Urinary bladder (tissue), 4 donors: ENCODE results near the gene PCDH10. TPM values are rescaled to one million over a fixed set of nuclear protein-coding genes. Genes with fewer than 3 reads are reported as not detected.
A peak's percentile ranks its signal among the peaks of the same experiment; 100 is the strongest.

Experiments used
- DNase-seq: peaks from one replicate; pipeline ENCODE4 v3.0.0-alpha.2; 2015; ENCODE audit errors: extremely low spot score
- H3K27ac ChIP-seq: one replicate; pipeline ENCODE4 v1.5.1; 2013; ENCODE audit warnings: low read depth, mild to moderate bottlenecking, moderate library complexity
- H3K36me3 ChIP-seq: one replicate; pipeline ENCODE4 v1.6.1; 2013; ENCODE audit warnings: mild to moderate bottlenecking, moderate library complexity; ENCODE audit not compliant: insufficient read depth
- H3K4me1 ChIP-seq: one replicate; pipeline ENCODE4 v1.6.1; 2013; ENCODE audit warnings: mild to moderate bottlenecking, moderate library complexity; ENCODE audit not compliant: insufficient read depth
- H3K4me3 ChIP-seq: one replicate; pipeline ENCODE4 v1.5.1; 2013; ENCODE audit warnings: low read depth, low read length
- WGBS: extraction: QIAGEN DNeasy Blood & Tissue Kit; methylation state at CpG from one replicate; pipeline ENCODE4 v1.1.7; 2013; 5-methylcytosine and 5-hydroxymethylcytosine counted together
- polyA plus RNA-seq: library from polyadenylated mRNA; stranded (reverse); fragments of 200-250 nt; gene quantifications from one replicate; pipeline ENCODE4 v1.2.3, GENCODE V29; 2013
- total RNA-seq: library from RNA; depleted of rRNA; stranded (reverse); fragments of >200 nt; gene quantifications from one replicate; pipeline ENCODE4 v1.2.3, GENCODE V29; 2014
- donor health status: healthy with polysubstance abuse.
- donor health status: healthy.

PCDH10 gene
- total and polyA plus RNA-seq, 2 donors = 4.0 to 18.5 TPM

DNA sequence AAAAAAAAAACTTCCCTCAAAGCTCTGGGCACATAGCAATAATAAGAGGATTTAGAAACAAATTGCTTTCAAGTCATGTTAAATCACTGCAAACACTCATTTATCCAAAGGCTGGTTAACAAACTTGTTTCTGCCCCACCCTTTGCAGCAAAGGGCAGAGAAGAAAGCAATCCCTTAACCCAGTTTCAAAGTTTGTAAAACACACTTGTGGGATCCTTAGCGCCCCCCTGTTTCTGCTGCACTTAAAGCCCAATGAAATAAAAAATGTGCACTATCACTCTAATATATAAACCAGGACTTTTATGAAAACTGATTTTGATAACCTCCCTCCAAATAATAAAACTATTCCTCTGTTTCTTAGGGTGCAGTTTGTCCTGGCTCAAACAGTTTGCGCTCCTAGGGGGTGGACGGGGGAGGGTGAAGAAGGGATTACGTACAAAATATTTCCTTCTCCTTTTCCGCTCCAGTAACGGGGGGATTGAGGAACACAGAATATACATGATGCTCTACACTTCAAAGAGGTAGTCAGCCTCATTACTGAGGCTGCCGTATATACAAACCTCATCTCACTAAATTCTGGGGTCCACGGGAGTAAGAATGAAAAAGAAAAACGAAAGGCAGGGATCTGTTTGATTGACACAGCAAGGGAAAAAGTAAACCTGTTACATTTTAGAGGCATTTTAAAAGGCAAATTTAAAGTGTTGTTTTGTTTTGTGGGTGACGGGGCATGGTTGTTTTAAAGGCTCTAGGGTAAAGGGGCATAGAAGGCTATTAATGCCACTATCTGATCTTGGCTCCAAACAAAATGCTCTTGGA lies 3.1 kb upstream of the PCDH10 start:
- H3K4me1 ChIP-seq = no peaks in the 10 kb centered on the region
- no peak for DNase-seq
- 3% methylated on average over 10 of the region's 10 CpGs for WGBS

GRCh38 chr4:133146574-133147241 lies 2.4 kb upstream of the PCDH10 start:
- Histone ChIP-seq H3K4me1 (no peaks in the 10 kb centered on the region), H3K4me3 (peak overlapping the region; percentile 4), H3K27ac (no peak overlapping the region), H3K36me3 (no peaks in the 10 kb centered on the region)
- WGBS = under 1% methylated on average over 29 of the region's 29 CpGs
- DNase-seq = peak; percentile 71

More for the DNA sequence above, 3.1 kb upstream of the PCDH10 start:
- Histone ChIP-seq H3K36me3 (no peaks in the 10 kb centered on the region), H3K4me3 (no peak overlapping the region), H3K27ac (no peak overlapping the region)

DNA sequence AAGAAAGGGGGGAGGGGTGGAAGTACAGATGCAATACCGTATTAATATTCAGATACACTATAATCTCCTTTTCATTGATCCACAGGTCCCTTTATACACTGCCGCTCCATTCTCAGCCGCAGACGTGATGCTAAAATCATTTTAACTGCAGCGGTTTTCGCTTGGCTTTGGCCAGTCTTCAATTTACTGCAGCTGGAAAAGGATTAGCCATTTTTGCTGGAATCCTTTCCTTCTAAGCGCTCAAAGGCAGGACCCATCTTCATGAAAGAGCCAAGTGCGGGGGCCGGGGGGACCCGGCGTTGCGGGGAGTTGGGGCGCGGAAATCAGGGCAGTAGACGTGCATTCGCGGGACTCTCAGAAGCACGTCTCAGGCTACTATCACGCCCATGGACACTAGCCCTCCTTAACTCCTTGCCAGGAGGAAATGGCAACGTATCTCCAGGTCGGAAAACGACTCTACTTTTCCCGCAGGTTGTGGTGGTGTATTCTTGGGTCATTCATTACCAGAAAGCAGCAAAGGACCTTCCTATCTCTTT lies 1.7 kb upstream of the PCDH10 start:
- no peaks in the 10 kb centered on the region for H3K4me1 ChIP-seq
- no peak for DNase-seq
- H3K4me3 ChIP-seq = peak overlapping the region; percentile 14
- WGBS = 1% methylated on average over 23 of the region's 23 CpGs
- H3K36me3 ChIP-seq = no peaks in the 10 kb centered on the region
- no peak overlapping the region for H3K27ac ChIP-seq

GRCh38 chr4:133147921-133148689 lies 989 bp upstream of the PCDH10 start:
- DNase-seq = no peak
- WGBS = under 1% methylated on average over 54 of the region's 54 CpGs
- no peaks in the 10 kb centered on the region for H3K4me1 ChIP-seq
- peak overlapping the region; percentile 27 for H3K4me3 ChIP-seq
- H3K27ac ChIP-seq = no peak overlapping the region
- no peaks in the 10 kb centered on the region for H3K36me3 ChIP-seq

- no peak overlapping the region for H3K27ac ChIP-seq
- no peaks in the 10 kb centered on the region for H3K4me1 ChIP-seq
- H3K36me3 ChIP-seq = no peaks in the 10 kb centered on the region
- 2% methylated on average over 8 of the region's 8 CpGs for WGBS
- DNase-seq = no peak
- peak overlapping the region; percentile 27 for H3K4me3 ChIP-seq
Measured at GRCh38 chr4:133149364-133149695, 236 bp downstream of the PCDH10 start.

- WGBS = under 1% methylated on average over 17 of the region's 17 CpGs
- DNase-seq = no peak
- H3K27ac ChIP-seq = no peak overlapping the region
- H3K4me1 ChIP-seq = no peaks in the 10 kb centered on the region
- H3K4me3 ChIP-seq = peak overlapping the region; percentile 27
- H3K36me3 ChIP-seq = no peaks in the 10 kb centered on the region
Measured at GRCh38 chr4:133149932-133150471, 908 bp downstream of the PCDH10 start.

GRCh38 chr4:133150486-133151340 lies 1.6 kb downstream of the PCDH10 start:
- DNase-seq = no peak
- Histone ChIP-seq H3K4me1 (no peaks in the 10 kb centered on the region), H3K36me3 (no peaks in the 10 kb centered on the region), H3K4me3 (peak overlapping the region; percentile 6), H3K27ac (no peak overlapping the region)
- under 1% methylated on average over 63 of the region's 63 CpGs for WGBS

DNA sequence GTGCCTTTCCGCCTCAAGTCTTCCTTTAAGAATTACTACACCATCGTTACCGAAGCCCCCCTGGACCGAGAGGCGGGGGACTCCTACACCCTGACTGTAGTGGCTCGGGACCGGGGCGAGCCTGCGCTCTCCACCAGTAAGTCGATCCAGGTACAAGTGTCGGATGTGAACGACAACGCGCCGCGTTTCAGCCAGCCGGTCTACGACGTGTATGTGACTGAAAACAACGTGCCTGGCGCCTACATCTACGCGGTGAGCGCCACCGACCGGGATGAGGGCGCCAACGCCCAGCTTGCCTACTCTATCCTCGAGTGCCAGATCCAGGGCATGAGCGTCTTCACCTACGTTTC lies 2.2 kb downstream of the PCDH10 start:
- no peak for DNase-seq
- H3K4me1 ChIP-seq = no peaks in the 10 kb centered on the region

DNA sequence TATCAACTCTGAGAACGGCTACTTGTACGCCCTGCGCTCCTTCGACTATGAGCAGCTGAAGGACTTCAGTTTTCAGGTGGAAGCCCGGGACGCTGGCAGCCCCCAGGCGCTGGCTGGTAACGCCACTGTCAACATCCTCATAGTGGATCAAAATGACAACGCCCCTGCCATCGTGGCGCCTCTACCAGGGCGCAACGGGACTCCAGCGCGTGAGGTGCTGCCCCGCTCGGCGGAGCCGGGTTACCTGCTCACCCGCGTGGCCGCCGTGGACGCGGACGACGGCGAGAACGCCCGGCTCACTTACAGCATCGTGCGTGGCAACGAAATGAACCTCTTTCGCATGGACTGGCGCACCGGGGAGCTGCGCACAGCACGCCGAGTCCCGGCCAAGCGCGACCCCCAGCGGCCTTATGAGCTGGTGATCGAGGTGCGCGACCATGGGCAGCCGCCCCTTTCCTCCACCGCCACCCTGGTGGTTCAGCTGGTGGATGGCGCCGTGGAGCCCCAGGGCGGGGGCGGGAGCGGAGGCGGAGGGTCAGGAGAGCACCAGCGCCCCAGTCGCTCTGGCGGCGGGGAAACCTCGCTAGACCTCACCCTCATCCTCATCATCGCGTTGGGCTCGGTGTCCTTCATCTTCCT lies 2.7 kb downstream of the PCDH10 start:
- H3K36me3 ChIP-seq = no peaks in the 10 kb centered on the region
- under 1% methylated on average over 62 of the region's 62 CpGs for WGBS
- no peak for DNase-seq
- H3K4me3 ChIP-seq = peak overlapping the region; percentile 35
- no peak overlapping the region for H3K27ac ChIP-seq
- H3K4me1 ChIP-seq = no peaks in the 10 kb centered on the region

More for the DNA sequence above, 2.2 kb downstream of the PCDH10 start:
- Histone ChIP-seq H3K4me3 (peak overlapping the region; percentile 35), H3K27ac (no peak overlapping the region), H3K36me3 (no peaks in the 10 kb centered on the region)
- 1% methylated on average over 31 of the region's 31 CpGs for WGBS

DNA sequence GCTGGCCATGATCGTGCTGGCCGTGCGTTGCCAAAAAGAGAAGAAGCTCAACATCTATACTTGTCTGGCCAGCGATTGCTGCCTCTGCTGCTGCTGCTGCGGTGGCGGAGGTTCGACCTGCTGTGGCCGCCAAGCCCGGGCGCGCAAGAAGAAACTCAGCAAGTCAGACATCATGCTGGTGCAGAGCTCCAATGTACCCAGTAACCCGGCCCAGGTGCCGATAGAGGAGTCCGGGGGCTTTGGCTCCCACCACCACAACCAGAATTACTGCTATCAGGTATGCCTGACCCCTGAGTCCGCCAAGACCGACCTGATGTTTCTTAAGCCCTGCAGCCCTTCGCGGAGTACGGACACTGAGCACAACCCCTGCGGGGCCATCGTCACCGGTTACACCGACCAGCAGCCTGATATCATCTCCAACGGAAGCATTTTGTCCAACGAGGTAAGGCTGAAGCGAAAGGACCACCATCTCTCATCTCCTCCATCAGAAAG lies 3.3 kb downstream of the PCDH10 start:
- no peaks in the 10 kb centered on the region for H3K36me3 ChIP-seq
- under 1% methylated on average over 26 of the region's 26 CpGs for WGBS
- no peak for DNase-seq
- no peak overlapping the region for H3K27ac ChIP-seq
- no peaks in the 10 kb centered on the region for H3K4me1 ChIP-seq
- H3K4me3 ChIP-seq = peak overlapping the region; percentile 35

DNA sequence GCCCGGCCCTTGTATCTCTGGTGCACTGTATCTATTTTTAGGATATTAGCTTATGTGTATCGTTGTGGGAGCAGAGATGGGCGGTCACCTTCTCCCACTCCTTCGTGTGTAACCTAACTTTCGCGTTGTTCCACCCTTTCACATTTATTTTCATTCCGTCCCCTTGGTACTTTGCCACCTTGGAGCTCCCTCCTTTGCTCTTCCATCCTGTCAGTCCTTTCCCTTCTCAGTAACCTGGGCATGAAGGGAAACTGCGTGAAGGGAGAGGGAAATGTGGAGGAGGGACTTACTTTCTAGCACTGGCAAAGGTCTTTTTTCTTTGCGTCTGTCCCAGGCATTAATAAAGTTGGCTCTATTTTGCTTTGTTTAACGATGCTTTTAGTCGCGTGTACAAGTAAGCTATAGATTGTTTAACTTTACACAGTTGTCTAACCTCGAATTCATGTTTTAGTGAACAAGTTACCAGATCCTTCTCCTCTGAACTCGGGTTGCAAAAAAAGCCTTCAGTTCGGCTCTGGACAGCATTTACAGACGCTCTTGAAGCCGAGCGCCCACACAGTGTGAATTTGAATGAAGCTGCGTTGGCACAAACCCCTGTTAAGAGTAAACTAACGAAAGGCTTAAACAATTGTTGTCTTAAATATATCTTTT lies 3.9 kb downstream of the PCDH10 start:
- no peak for DNase-seq
- H3K36me3 ChIP-seq = no peaks in the 10 kb centered on the region
- H3K4me1 ChIP-seq = no peaks in the 10 kb centered on the region
- WGBS = 6% methylated on average over 20 of the region's 20 CpGs
- H3K4me3 ChIP-seq = peak overlapping the region; percentile 35
- no peak overlapping the region for H3K27ac ChIP-seq

GRCh38 chr4:133154725-133155124 lies 5.6 kb downstream of the PCDH10 start:
- H3K4me1 ChIP-seq = no peaks in the 10 kb centered on the region
- H3K4me3 ChIP-seq = no peak overlapping the region
- no peak overlapping the region for H3K27ac ChIP-seq
- DNase-seq = no peak
- no peaks in the 10 kb centered on the region for H3K36me3 ChIP-seq
- whole genome bisulfite sequencing = 17% methylated on average over 4 of the region's 4 CpGs
